ENCODE measurements around the gene SH3YL1.

Gene SH3YL1

GRCh38 chr2:213932-214693 is 49.7 kb downstream of the SH3YL1 start:
- no peak for DNase-seq (ENCODE audit: low spot score)

- DNase-seq (ENCODE audit: low spot score): no peak
Observed at GRCh38 chr2:211486-212184, 52.2 kb downstream of the SH3YL1 start.

- DNase-seq (ENCODE audit: low spot score): peak; percentile 6
Observed at GRCh38 chr2:210660-211059, 53.2 kb downstream of the SH3YL1 start.

- no peak for DNase-seq (ENCODE audit: low spot score)
Observed at GRCh38 chr2:209470-209869, 54.4 kb downstream of the SH3YL1 start.

GRCh38 chr2:208335-208734 is 55.5 kb downstream of the SH3YL1 start:
- DNase-seq (ENCODE audit: low spot score): no peak

- DNase-seq (ENCODE audit: low spot score): no peak
Observed at GRCh38 chr2:203984-204383, 59.8 kb downstream of the SH3YL1 start.

GRCh38 chr2:203401-203800 is 60.4 kb downstream of the SH3YL1 start:
- DNase-seq (ENCODE audit: low spot score): no peak

- no peak for DNase-seq (ENCODE audit: low spot score)
Observed at GRCh38 chr2:202945-203344, 60.9 kb downstream of the SH3YL1 start.

- DNase-seq (ENCODE audit: low spot score): no peak
Observed at GRCh38 chr2:201648-202433, 62.0 kb downstream of the SH3YL1 start.

GRCh38 chr2:199041-199966 is 64.5 kb downstream of the SH3YL1 start:
- no peak for DNase-seq (ENCODE audit: low spot score)

- no peak for DNase-seq (ENCODE audit: low spot score)
Observed at GRCh38 chr2:196406-196805, 67.4 kb downstream of the SH3YL1 start.

GRCh38 chr2:195932-196331 is 67.9 kb downstream of the SH3YL1 start:
- no peak for DNase-seq (ENCODE audit: low spot score)

GRCh38 chr2:193141-193671 is 70.6 kb downstream of the SH3YL1 start:
- no peak for DNase-seq (ENCODE audit: low spot score)

- no peak for DNase-seq (ENCODE audit: low spot score)
Observed at GRCh38 chr2:191311-192190, 72.3 kb downstream of the SH3YL1 start.

- no peak for DNase-seq (ENCODE audit: low spot score)
Observed at GRCh38 chr2:187825-188224, 76.0 kb downstream of the SH3YL1 start.

- DNase-seq (ENCODE audit: low spot score): no peak
Observed at GRCh38 chr2:185221-185620, 78.6 kb downstream of the SH3YL1 start.

- no peak for DNase-seq (ENCODE audit: low spot score)
Observed at GRCh38 chr2:184695-185094, 79.1 kb downstream of the SH3YL1 start.

- DNase-seq (ENCODE audit: low spot score): no peak
Observed at GRCh38 chr2:182509-183122, 81.2 kb downstream of the SH3YL1 start.

GRCh38 chr2:180311-180710 is 83.5 kb downstream of the SH3YL1 start:
- no peak for DNase-seq (ENCODE audit: low spot score)

GRCh38 chr2:179886-180285 is 83.9 kb downstream of the SH3YL1 start:
- DNase-seq (ENCODE audit: low spot score): no peak

Data from SW480 (cell line).